ENCODE results near the gene PPP1R3C. TPM values are rescaled to one million over a fixed set of nuclear protein-coding genes. Genes with fewer than 3 reads are reported as not detected.

PPP1R3C gene
- total RNA-seq, 1 experiment from 2014 or later: 7.9 TPM

GRCh38 chr10:91587710-91588638 lies 44.9 kb downstream of the PPP1R3C start:
- DNase-seq (ENCODE audit: low spot score): no peak
- in situ Hi-C loops (cut with HindIII; ENCODE audit: low sequenced_read_pairs): no loop called here

DNA sequence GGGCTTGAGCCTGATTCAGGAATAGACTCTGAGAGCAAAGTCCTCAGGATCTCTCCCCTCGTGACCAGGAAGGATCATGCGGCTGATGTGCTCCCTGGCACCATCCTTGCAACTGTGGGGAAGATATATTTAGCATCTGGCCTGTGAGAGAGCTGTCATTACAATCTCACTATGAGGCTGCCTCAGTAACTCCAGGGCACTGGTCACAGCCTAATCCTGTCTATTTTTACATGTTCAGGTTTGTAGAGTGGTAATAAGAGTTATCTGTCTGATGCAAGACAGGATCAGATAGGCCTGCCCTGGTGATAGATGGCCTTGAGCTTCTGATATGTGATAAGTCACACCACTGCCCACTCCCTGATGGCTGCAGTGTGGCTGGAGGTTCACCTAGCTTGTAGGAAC lies 50.7 kb downstream of the PPP1R3C start:
- in situ Hi-C loops (cut with HindIII; ENCODE audit: low sequenced_read_pairs): no loop called here
- DNase-seq (ENCODE audit: low spot score): no peak

DNA sequence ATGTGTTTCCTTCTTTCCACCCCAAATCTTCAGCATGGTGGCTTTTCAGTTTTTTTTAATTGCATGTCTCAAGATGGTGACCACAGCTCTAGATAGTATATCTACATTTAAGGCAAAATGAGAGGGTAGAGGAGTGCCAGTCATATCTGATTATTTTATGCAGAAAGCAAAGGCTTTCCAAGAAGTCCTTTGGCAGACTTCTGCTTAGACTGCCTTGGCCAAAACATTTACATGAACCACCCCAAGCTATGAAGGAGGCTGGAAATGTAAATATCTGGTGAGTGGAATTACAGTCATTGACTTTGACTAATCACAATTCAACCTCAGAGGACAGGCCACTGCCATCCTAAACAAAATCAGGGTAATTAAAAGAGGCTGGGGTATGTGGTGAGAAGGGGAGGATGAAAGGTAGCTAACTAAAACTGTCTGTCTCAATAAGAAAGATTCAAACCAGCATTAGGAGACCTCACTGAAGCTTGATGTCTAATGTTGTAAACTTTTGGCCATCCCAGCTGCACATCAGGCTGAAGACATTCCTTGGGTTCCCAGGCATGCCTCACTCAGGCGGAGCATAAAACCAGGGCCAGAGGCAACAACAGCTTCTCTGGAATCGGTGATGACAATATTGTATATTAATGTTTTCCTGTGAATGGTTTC lies 53.4 kb downstream of the PPP1R3C start:
- DNase-seq (ENCODE audit: low spot score): no peak
- in situ Hi-C loops (cut with HindIII; ENCODE audit: low sequenced_read_pairs): no loop called here

Other genes starting within 250 kb of the PPP1R3C start
- gene HECTD2, start 222.7 kb downstream of the PPP1R3C start, total RNA-seq (2014; rRNA removed; shearing (Covaris generic)): 11.0 and 14.0 TPM in 2 replicates
- gene TNKS2, start 165.4 kb upstream of the PPP1R3C start, total RNA-seq (2014; rRNA removed; shearing (Covaris generic)): 38.4 and 54.3 TPM in 2 replicates

Data from G401 (cell line).